Liver (tissue), 3 donors: ENCODE data around the gene DET1.

ENCODE experiments used
- CTCF ChIP-seq: fragments of 150-350 bp; IDR thresholded peaks from 2 replicates; pipeline ENCODE4 v1.5.1; 2017; ENCODE audit warnings: improper control_type of control experiment, low read depth, low read length; ENCODE audit not compliant: missing input control
- GABPA ChIP-seq, 2 donors: IDR thresholded peaks in 1 of 2; conservative IDR thresholded peaks in 1 of 2; 2 replicates each; pipeline ENCODE4 v1.6.1; 2016; ENCODE audit warnings: antibody characterized with exemption in 2 of 2, mild to moderate bottlenecking in 1 of 2, moderate library complexity in 1 of 2
- HNF4A ChIP-seq, 2 donors: conservative IDR thresholded peaks; 2 replicates each; pipeline ENCODE4 v1.6.1; 2016; ENCODE audit warnings: antibody characterized with exemption in 2 of 2, mild to moderate bottlenecking in 2 of 2
- HNF4G ChIP-seq: IDR thresholded peaks from 2 replicates; pipeline ENCODE4 v1.6.1; 2016; ENCODE audit warnings: antibody characterized with exemption
- TF ChIP-seq, protein P1 (sequence below): IDR thresholded peaks from 2 replicates; pipeline ENCODE4 v1.6.1; 2016; ENCODE audit warnings: antibody characterized with exemption, mild to moderate bottlenecking
- TF ChIP-seq, protein P2 (sequence below): IDR thresholded peaks from 2 replicates; pipeline ENCODE4 v1.6.1; 2016; ENCODE audit warnings: antibody characterized with exemption
- TF ChIP-seq, protein P3 (sequence below): IDR thresholded peaks from 2 replicates; pipeline ENCODE4 v1.6.1; 2016; ENCODE audit warnings: antibody characterized with exemption
- donor health status: healthy.
- donor health status: healthy.

DNA sequence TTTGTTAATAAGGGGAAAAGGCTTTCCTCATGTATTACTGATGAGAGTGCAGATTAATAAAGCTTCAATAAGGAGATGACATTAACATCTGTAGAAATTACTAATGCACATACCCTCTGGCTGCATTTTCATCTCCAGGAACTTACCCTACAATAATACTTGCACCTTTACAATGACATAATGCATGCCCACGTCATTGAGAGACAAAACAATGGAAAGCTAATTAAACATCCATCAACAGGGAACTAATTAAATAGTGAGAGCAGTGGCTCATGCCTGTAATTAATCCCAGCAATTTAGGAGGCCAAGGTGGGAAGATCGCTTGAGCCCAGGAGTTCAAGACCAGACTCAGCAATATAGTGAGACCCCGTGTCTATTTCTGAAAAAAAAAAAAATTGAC is 32.8 kb upstream of the DET1 start:
- TF ChIP-seq, protein P1, sequence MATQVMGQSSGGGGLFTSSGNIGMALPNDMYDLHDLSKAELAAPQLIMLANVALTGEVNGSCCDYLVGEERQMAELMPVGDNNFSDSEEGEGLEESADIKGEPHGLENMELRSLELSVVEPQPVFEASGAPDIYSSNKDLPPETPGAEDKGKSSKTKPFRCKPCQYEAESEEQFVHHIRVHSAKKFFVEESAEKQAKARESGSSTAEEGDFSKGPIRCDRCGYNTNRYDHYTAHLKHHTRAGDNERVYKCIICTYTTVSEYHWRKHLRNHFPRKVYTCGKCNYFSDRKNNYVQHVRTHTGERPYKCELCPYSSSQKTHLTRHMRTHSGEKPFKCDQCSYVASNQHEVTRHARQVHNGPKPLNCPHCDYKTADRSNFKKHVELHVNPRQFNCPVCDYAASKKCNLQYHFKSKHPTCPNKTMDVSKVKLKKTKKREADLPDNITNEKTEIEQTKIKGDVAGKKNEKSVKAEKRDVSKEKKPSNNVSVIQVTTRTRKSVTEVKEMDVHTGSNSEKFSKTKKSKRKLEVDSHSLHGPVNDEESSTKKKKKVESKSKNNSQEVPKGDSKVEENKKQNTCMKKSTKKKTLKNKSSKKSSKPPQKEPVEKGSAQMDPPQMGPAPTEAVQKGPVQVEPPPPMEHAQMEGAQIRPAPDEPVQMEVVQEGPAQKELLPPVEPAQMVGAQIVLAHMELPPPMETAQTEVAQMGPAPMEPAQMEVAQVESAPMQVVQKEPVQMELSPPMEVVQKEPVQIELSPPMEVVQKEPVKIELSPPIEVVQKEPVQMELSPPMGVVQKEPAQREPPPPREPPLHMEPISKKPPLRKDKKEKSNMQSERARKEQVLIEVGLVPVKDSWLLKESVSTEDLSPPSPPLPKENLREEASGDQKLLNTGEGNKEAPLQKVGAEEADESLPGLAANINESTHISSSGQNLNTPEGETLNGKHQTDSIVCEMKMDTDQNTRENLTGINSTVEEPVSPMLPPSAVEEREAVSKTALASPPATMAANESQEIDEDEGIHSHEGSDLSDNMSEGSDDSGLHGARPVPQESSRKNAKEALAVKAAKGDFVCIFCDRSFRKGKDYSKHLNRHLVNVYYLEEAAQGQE: no peak
- no peak for TF ChIP-seq CTCF
- TF ChIP-seq GABPA (IDR thresholded peaks at IDR 0.05 in 1 of 2, conservative IDR thresholded peaks at IDR 0.05 in 1 of 2): no peak
- TF ChIP-seq HNF4G: no peak
- TF ChIP-seq HNF4A (conservative IDR thresholded peaks at IDR 0.05): no peak
- TF ChIP-seq, protein P2, sequence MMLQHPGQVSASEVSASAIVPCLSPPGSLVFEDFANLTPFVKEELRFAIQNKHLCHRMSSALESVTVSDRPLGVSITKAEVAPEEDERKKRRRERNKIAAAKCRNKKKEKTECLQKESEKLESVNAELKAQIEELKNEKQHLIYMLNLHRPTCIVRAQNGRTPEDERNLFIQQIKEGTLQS: no peak
- TF ChIP-seq, protein P3, sequence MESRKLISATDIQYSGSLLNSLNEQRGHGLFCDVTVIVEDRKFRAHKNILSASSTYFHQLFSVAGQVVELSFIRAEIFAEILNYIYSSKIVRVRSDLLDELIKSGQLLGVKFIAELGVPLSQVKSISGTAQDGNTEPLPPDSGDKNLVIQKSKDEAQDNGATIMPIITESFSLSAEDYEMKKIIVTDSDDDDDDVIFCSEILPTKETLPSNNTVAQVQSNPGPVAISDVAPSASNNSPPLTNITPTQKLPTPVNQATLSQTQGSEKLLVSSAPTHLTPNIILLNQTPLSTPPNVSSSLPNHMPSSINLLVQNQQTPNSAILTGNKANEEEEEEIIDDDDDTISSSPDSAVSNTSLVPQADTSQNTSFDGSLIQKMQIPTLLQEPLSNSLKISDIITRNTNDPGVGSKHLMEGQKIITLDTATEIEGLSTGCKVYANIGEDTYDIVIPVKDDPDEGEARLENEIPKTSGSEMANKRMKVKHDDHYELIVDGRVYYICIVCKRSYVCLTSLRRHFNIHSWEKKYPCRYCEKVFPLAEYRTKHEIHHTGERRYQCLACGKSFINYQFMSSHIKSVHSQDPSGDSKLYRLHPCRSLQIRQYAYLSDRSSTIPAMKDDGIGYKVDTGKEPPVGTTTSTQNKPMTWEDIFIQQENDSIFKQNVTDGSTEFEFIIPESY: no peak
